GM04504 (cell line): ENCODE measurements around the gene DLG4.
A peak's percentile ranks its signal among the peaks of the same experiment; 100 is the strongest.
"Not testable (repeated sequence)": the region's sequence is repeated elsewhere in the genome, so short reads cannot be mapped to it uniquely, and the experiment has no call there.

Experiments
- DNase-seq: peaks from one replicate; pipeline ENCODE4 v3.0.0-alpha.2; 2012; ENCODE audit warnings: low read depth

The DLG4 gene

DNA sequence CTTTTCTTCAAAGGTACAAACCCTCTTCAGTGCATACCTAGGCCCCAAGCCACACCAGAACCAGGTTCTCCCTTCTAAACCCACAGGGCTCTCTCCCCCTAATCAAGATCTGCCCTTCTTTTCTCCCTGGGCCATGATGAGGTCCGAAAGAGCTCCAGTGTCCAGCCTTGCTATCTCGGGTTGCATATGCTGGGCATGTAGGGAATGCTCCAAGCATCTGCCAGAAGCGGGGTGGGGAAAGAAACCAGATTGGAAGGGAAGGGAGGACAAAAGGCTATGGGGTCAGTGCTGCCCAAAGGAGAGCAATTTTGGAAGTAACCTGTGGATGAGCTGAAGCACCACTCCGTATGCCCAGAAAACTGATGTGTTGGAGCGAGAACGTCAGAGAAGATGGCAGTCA lies 29.6 kb upstream of the DLG4 start:
- DNase-seq = no peak

DNA sequence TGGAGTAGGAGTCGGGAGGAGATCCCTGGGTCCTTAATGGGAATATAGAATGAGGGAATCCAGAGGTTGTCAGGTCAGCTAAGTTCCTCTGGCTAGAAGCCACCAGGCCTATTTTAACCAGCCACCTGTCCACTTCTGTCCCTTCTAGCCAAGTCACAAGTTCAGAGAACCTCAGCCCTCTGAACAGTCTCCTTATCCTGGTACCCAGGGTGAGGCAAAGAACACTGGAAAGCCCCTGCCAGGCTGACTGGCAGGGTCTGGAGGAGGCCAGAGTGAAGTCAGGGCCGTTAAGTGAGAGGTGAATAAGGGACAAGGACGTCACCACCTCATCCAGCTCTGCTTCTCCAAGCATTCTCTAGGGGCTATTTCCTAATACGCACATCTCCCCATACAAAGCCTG lies 29.2 kb upstream of the DLG4 start:
- DNase-seq = no peak

DNA sequence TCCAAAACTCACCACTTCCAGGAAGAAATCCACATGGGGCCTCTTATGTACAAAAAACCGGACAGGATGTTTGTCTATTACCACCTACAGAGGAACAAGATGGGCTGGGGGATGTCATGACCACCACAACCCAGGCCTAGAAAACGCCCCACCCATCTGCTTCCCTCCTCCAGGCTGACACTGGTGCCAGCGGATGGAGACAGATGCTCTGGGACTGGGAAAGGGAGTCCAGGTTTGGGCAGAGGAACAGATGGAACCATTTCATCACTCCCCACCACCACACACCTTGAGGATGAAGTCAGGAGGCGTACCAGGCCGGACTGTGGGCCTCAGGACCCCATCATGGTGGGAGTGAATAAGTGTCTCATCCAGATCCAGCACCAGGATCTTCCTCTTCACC lies 27.1 kb upstream of the DLG4 start:
- DNase-seq = no peak

DNA sequence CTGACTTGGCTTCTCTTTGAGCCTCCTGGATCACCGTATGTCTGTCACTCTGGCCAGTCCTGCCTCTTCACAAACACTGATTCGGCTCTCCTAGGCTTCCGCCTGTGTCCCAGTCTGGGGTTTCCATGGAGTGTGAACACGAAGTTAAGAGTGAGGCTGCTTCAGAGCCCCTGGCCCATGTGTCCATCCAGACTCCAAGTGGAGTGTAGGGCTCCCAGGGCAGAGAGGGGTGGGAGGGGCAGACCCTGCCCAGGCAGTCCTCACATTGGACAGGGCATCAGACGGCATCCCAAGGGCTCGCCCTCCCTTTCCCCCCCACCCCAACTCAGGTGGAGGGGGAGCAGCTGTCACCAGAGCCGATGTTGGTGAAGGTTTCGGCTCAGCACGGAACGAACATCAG lies 24.2 kb upstream of the DLG4 start:
- DNase-seq = not testable (repeated sequence)

DNA sequence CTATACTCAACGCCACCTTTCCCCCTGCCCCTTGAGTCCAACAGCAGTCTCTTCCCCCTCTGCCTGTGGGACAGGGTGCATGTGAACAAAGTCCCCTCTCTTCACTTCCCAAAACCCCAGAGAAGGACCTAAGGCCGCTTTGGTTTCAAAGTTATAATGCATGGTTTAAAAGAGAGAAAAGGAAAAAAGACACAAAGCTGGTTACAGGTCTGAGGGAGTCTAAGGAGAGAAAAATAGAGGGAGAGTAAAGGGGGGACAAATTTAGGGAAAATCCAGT lies 23.8 kb upstream of the DLG4 start:
- no peak for DNase-seq

DNA sequence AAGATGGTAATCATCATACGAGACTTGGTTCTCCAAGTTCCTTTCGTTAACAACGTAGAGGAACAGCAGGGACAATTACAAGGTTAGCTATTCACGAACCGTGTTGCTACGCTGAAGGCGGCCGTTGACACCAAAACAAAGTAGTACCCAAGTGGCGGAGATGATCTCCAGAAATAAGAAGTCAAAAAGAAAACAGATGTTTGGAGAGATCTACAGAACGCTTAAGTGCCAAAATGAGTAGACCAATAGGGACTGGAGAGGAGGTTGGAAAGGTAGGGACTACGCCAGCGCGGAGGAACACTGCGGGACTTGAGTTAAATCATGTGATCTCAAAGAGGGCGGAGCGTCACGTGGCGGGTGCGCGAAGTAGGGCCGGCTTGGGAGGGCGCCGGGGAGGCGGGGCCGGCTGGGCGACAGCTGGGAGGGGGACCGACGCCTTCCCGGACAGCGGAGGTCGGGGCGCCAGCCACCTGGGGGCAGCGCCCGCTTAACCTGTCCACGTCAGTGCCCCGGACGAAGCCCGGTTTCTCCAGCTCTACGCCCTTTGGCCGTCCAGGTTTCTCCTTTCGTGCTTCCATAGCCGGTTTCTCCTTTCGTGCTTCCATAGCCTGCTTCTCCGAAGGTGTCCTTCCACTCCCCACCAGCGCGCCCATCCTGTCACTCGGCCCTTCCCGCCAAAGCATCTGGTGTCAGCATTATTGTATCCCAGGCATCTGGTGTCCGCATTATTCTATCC lies 23.2 kb upstream of the DLG4 start:
- DNase-seq = peak; percentile 90

DNA sequence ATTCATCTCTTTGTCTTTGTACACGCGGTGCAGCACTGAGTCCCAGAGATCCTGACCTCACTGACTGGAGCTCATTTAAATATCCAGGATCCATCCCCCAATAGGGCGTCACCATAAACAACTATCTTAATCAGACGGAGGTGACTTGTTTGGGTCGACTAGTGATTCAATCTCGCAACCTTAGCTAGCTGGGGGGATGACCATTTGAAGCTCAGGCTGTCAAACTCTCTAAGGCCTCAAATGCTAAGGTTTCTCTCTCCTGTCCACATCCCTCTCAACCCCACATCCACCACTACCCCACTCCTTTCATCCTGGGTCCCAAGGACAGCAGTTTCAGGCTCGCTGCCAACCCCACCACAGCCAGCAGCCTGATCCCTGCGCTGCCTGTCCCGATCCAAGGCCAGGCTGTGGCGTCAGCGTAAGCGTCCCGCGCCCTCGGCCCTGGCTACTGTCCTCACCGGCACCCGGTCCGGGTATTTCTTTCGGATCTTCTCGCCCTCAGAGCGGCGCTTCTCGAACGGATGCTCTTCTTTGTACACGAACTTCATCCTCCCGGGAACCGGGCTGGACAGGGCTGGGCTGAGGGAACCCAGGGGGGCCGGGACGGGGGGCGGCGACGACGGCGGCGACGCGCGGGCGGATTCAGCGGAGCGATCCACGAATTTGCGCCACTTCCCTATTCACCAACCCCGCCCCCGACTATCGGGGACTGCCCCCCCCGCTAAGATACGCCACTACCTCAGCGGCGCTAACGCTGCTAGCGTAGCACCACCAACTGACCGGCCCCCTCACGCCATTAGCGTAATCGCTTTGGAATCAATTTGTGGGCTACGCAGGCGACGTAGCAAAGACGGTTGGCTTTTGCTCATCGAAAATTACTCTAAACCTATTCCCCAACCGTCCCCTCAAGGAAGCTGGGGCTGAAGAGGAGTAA lies 22.4 kb upstream of the DLG4 start, which contains the start of gene GABARAP:
TSS of gene GABARAP (minus strand) at position 667 of the 934 bp plus-strand sequence. CDS start at position 548, 119 bp downstream.
- DNase-seq = peak; percentile 84

DNA sequence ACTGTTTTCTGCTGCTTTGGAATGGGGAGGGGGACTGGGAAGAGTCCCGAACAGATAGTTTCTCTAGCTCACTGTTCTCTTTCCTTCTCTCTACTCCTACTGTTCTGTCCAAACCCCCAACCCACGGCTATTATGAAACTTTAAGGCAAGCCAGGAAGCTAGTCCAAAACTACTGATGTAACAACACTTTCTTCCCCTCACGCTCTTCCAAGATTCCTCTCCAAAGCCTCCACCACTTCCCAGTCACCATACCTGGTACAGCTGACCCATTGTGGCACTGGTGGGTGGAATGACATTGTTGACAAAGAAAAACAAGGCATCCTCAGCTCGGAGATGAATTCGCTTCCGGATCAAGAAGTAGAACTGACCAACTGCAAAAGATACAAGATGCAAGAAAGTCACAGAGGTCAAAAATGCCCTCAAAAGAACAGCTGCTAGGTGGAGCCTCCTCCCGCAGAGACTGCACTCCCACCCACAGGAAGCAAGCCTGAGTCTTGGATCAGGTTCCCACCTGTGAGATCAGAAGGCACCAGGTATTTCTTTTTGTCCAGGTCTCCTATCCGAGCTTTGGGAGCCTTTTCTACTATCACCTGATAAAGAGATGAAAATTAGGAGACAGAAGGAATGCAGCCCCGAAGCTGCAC lies 21.6 kb upstream of the DLG4 start:
- no peak for DNase-seq

DNA sequence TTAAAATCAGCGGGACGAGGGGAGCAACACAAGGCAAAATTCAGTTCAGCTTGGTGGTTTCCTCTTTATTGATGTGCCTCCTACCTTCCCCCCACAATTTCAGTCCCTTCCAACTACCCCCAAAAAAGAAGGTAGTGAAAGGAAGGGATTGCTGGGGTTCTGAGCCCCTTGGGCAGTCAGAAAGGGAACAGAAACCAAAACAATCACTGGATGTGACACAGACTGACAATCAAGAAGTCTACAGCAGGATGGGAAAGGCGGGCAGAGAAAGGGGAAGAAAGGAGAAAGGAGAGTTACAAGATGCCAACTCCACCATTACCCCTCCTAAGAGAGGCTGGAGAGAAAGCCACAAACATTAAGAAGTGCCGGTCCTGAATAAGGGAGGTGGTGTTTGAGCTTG lies 20.7 kb upstream of the DLG4 start:
- no peak for DNase-seq

DNA sequence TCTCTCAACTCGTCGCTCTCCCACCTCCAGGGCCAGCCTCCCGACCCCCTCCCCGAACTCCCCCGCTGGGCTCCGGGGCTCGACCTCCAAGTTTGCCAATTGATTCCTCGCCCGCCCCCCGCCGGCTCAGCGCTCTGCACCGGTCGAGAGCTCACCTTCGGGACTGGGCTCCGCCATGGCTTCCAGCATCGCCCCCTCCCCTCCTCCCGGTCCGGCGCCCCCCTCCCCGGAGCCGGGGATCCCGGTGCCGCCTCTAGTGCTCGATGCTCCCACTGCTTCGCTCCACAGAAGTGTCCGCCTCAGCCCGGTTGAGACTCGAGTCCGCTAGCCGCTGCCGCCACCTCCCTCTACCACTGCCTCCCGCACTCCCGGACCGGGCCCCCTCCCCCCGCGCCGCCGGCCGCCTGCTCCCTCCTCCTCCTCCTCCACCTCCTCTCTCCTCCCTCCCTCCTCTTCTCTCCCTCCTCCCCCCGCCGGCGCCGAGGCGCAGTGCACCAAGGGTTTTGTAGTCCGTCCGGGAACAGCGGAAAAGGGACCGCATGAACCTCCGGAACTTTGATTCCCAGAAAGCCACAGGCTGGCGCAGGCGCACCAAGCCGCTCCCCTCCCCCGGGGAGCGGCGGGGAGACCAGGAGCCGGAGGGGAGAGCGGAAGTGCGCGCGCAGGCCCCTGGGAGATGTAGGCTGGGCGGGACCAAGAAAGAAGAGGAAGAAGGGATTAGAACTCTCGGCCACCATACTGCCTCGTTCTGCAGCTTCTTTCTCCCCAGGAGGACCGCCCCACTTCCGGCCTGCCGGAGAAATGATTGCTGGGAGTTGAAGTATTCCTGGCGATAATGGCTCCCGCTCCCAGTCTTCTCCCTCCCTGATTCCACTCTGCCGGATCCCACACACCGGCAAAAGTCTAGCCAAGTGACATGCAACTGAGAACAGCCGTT lies 19.7 kb upstream of the DLG4 start, which contains the start of gene PHF23:
TSS of gene PHF23 (minus strand) at position 367 of the 937 bp plus-strand sequence. CDS start at position 189, 178 bp downstream.
- DNase-seq = peak; percentile 99

DNA sequence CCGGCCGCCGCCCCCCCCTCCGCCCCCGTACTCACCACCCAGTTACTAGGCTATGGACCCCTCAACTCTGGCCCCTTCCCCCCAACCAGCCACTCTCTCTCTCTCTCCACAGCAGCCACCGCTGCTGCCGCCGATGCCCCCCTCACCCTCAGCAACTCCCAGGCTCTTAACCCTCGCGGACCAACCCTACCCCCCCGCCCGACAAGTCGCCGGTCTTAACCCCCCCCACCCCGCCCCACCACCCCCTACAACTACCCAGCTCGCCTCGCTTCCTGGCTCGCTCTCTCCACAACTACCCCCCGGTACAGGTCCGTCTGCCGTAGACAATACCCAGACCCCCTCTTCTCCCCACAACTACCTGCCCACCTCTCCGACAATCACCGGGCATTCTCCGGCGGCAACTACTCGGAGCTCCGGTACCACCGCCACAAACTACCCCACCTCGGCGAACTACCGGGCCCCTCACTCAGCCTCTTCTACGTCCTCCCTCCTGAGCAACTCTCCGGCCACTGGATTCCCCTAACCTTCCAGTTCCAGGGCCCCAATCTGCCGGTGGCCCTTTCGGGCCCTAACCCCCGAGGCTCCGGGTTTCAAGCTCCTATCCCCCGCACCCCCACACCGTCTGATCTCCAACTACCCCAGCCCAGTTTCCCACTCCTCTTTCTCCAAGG lies 18.9 kb upstream of the DLG4 start:
- no peak for DNase-seq

DNA sequence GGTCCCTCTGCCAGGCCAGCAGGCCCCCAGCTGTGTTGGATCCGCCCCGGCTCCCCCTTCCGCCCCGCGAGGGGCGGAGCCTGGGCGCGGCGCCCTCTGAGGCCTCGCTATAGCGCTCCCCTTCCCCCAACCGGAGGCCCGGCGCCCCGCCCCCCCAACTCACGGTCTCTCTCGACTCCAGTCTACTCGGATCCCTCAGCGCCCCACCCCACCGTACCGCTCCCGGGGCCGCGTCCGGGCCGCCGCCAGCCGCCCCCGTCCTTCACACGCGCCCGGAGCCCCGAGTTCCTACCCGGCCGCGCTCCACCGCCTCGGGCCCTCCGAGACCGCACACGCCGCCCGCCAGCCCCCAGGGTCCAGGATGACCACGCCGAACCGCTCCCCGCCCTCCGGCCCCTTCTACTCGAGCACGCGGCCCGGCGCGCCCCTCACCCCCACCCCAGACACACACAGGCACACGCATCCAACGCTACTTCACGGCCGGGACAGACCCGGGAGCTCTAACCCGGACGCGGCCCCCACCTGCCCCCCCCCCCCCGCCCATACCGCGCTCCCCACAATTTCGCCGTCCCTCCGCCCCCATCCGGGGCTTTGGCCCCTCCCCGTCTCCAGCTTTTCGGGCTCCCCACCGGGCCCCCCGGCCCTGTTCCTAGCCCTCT lies 18.3 kb upstream of the DLG4 start:
- peak; percentile 40 for DNase-seq

DNA sequence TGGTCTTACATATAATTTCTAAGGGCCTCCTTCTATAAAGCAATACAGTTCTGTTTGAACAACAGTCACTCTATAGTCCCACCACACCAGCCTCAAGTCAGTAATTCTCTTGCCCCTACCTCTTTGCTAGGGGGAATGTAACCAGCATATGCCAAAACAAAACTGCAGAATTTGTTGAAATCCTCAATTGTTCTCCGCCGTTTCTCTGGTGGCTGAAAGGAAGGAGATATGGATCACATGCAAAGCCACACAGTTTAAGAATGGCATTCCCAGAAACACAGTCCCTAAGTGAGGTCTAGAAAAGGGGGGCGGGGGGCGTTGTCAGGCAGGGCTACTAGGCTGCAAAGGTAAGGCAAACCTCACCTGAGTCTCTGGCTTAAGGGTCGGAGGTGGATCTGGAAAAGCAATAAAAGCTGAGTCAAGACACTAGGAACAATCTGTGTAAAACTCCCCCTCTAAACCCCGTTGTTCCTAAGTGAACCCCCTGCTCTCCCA lies 17.7 kb upstream of the DLG4 start:
- no peak for DNase-seq

DNA sequence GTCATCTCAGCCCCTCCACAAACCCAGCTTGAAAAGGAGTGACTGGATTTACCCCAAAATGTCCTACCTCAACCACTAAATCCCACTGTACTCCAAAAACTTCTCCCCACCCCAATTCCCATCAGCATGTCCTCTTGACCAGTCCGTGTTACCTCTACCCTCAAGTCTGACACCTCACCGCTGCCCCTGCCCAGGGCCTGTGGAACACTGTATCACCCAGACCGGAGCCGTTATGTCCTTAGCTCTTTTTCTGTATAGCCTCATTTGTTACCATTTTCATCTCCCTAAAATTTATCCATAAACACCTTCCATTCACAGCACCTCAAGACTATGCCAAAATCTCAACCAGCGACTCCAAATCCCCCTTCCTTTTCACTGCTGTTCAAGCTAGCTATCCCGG lies 17.2 kb upstream of the DLG4 start:
- DNase-seq = no peak

DNA sequence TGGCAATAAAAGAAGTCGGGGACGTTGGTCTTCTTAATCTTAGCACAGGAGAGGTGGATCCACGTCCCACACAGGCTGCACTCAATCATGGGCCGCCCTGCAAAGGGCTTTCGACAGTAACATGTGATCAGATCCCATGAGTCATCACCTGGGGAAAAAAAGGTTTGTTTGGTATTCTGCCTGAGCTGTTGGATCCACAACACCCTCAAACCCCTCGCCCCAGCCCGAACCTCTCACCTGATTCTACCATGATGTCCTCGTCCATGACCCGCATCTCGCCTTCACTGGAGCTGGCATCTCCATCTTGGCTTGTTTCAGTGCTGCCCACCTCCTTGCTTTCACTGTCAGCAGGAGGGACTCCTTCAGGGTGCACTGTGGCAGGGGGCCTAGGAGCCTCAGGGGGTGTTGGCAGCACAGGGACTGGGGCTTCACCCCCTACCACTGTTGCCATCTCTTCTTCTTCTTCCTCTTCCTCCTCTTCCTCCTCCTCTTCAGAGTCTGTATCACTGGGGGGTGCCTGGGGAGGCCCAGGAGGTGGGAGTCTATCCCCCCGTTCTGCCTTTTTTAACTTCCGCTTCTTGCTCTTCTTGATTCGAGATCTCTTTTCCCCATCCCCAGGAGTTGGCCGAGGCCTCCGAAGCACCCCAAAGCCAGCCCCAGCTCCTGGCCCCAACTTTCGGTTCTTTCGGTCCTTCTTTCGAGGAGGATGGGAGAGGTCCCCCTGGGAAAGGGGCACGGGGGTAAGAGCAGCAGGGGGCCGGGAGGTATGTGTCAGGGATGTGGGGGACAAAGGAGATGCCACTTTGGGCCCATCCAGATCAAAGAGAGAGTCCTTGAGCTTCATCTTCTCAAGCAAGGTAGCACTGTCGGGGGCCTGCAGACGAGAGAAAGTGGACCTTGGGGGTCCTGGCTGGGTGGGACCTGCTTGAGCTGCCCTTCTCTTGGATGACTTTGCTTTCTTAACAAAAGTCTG lies 16.3 kb upstream of the DLG4 start:
- DNase-seq = no peak

DNA sequence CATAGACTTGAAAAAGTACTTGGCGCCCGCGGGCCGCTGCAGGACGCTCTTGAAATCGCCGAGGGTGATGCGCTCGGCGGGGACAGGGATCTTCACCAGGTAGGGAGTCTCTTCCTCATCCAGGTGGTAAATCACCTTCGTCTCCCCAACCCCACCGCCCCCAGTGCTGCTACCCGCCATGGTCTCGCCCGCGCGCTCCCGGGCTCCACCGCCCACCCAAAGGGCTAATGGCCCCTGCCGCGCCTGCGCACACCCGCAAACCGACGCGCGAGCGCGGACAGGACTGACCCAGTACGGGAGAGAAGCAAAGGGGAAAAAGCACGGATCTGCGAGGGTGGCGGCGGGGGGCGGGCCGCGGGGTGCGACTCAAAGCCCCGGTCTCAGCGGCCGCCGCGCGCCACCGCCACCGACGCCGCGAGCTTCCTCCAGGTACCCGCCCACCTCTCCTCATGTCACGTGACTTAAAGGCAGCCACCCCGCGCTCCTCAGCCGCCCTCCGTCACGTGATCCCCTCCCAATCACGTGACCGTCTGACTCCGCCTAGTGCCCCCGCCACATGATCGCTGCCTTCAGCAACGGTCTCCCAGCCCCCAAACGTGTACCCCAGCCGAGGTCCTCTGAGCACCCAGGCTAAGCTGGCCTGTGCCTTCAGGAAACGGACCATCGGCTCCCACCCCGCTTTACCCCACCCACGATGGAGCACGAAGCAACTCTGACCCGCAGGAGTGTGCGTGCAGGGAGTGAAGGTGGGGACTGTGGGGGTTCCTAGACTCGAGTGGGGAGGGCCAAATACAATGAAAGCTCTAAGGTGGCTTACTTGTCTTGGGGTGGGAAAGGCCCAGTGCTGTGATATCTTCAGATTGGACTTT lies 14.7 kb upstream of the DLG4 start, which contains the start of gene DVL2:
TSS of gene DVL2 (minus strand) at position 435 of the 869 bp plus-strand sequence. CDS start at position 180, 255 bp downstream.
- peak; percentile 87 for DNase-seq

DNA sequence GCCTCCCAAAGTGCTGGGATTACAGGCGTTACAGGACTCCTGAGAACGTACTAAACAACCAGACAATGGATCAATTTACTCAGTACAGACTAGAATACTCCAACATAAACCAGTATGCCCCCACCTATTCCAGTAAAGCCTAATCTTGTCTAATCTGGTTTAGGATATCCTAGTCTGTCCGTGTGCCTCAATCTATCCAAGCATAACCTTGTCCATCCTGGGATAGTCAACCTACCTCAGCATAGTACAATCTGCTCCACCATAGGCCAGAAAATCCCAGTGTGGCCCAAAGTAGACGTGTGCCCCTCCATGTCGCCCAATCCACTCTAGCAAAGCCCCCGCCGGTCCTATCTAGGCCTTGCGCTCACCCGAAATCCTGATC lies 14.1 kb upstream of the DLG4 start:
- no peak for DNase-seq

DNA sequence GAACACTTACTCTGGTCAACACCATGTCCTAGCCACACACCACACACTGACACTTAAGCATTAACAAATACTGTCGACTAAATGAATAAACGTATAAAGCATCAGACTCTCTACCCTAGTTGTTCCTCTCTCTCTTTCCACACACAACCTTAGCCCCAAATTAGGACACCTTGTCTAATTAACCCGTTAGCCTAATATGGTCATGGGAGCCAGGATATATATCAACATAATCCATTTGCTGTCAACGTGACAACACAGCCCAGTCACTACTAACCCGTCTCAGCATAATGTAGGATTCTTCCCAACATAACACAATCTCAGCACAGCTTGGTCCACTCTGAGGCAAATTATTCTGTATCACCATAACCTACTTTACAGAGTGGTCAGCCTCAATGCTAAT lies 12.5 kb upstream of the DLG4 start:
- DNase-seq = no peak
